HepG2 (cell line): ENCODE measurements around the gene FAM118A. TPM values are rescaled to one million over a fixed set of nuclear protein-coding genes. Genes with fewer than 3 reads are reported as not detected.

Experiments used
- ATF7 ChIP-seq, 2 experiments: fragments of 450-650 bp in 1 of 2; sonication (generic) in 1 of 2; formaldehyde crosslinking in 1 of 2; IDR thresholded peaks; 2 replicates each; pipeline versions ENCODE4 v1.4.0 to v1.6.1; 2016 to 2020; ENCODE audit warnings: antibody characterized with exemption in 1 of 2, mild to moderate bottlenecking in 1 of 2, missing genetic modification reagents in 1 of 2
- ATF7-NPFF ChIP-seq: sonication (generic); formaldehyde crosslinking; IDR thresholded peaks from 2 replicates; pipeline ENCODE4 v1.8.1; 2023; ENCODE audit warnings: mild to moderate bottlenecking, low read depth, missing genetic modification reagents, moderate library complexity
- ELF3 ChIP-seq: IDR thresholded peaks from 2 replicates; pipeline ENCODE4 v1.6.1; 2016; ENCODE audit warnings: missing genetic modification reagents, missing compliant biosample characterization
- MAFF ChIP-seq: IDR thresholded peaks from 2 replicates; pipeline ENCODE4 v1.6.1; 2011; ENCODE audit warnings: low read depth, low read length, improper control_type of control experiment
- MBD4 ChIP-seq: IDR thresholded peaks from 2 replicates; pipeline ENCODE4 v1.6.1; 2012; ENCODE audit warnings: low read length, inconsistent platforms, borderline replicate concordance
- NAIF1 ChIP-seq: sonication (generic); formaldehyde crosslinking; IDR thresholded peaks from 2 replicates; pipeline ENCODE4 v1.5.0; 2020; ENCODE audit warnings: mild to moderate bottlenecking, missing genetic modification reagents, borderline replicate concordance
- NBN ChIP-seq: fragments of 450-650 bp; conservative IDR thresholded peaks from 2 replicates; pipeline ENCODE4 v1.6.1; 2017
- NCOA2 ChIP-seq: sonication (generic); formaldehyde crosslinking; IDR thresholded peaks from 2 replicates; pipeline ENCODE4 v1.8.0; 2022; ENCODE audit warnings: inconsistent platforms
- NCOA5 ChIP-seq: sonication (generic); formaldehyde crosslinking; IDR thresholded peaks from 2 replicates; pipeline ENCODE4 v1.4.0; 2020; ENCODE audit warnings: missing genetic modification reagents
- POLR2G ChIP-seq: fragments of 200-400 bp; formaldehyde crosslinking; IDR thresholded peaks from 2 replicates; pipeline ENCODE4 v1.6.1; 2018; ENCODE audit warnings: mild to moderate bottlenecking, low read depth, low read length, moderate library complexity
- PRMT3 ChIP-seq: sonication (generic); formaldehyde crosslinking; IDR thresholded peaks from 2 replicates; pipeline ENCODE4 v1.8.1; 2022; ENCODE audit warnings: low read depth, mild to moderate bottlenecking, moderate library complexity, missing genetic modification reagents, borderline replicate concordance
- PTBP1 ChIP-seq: fragments of 200-400 bp; formaldehyde crosslinking; IDR thresholded peaks from 2 replicates; pipeline ENCODE4 v1.6.1; 2018; ENCODE audit warnings: low read length, low read depth; ENCODE audit not compliant: poor library complexity, severe bottlenecking
- RAD21 ChIP-seq: fragments of 450-650 bp; formaldehyde crosslinking; IDR thresholded peaks from 2 replicates; pipeline ENCODE4 v1.5.0; 2020; ENCODE audit warnings: mild to moderate bottlenecking
- SOX5 ChIP-seq: IDR thresholded peaks from 2 replicates; pipeline ENCODE4 v1.6.1; 2016; ENCODE audit warnings: borderline replicate concordance
- SP2 ChIP-seq: sonication (generic); formaldehyde crosslinking; IDR thresholded peaks from 2 replicates; pipeline ENCODE4 v1.5.1; 2020; ENCODE audit warnings: mild to moderate bottlenecking, missing genetic modification reagents
- SYNCRIP ChIP-seq: fragments of 200-400 bp; formaldehyde crosslinking; IDR thresholded peaks from 2 replicates; pipeline ENCODE4 v1.6.1; 2018; ENCODE audit warnings: mild to moderate bottlenecking, low read depth, low read length; ENCODE audit not compliant: insufficient read depth
- ZMAT3 ChIP-seq: sonication (generic); formaldehyde crosslinking; conservative IDR thresholded peaks from 2 replicates; pipeline ENCODE4 v1.7.0; 2021; ENCODE audit warnings: missing genetic modification reagents
- ZNF251 ChIP-seq: sonication (generic); formaldehyde crosslinking; IDR thresholded peaks from 2 replicates; pipeline ENCODE4 v1.9.0; 2021; ENCODE audit warnings: mild to moderate bottlenecking, missing genetic modification reagents
- ZNF3 ChIP-seq: IDR thresholded peaks from 2 replicates; pipeline ENCODE4 v1.7.0; 2017; ENCODE audit warnings: inconsistent platforms
- ZZZ3 ChIP-seq: sonication (generic); formaldehyde crosslinking; IDR thresholded peaks from 2 replicates; pipeline ENCODE4 v1.4.0; 2020; ENCODE audit warnings: missing genetic modification reagents, mild to moderate bottlenecking, borderline replicate concordance
- polyA plus RNA-seq, 8 experiments: library from polyadenylated mRNA; depleted of rRNA in 3 of 8; stranded (reverse) in 7 of 8; unstranded in 1 of 8; fragments of >200 nt; fragmentation: Illumina TruSeq in 4 of 8; extraction: Trizol in 4 of 8; gene quantifications; 2 replicates each; pipeline versions ENCODE4 v1.2.1 to v1.2.3, GENCODE V29; 2011 to 2016; ENCODE audit warnings: low read depth in 4 of 8, missing spikeins in 1 of 8, mixed read lengths in 1 of 8; ENCODE audit not compliant: insufficient read depth in 1 of 8
- total RNA-seq, 5 experiments: library from RNA; depleted of rRNA; stranded (reverse); fragments of >200 nt; fragmentation: Illumina TruSeq; extraction: Trizol; gene quantifications; 2 replicates each; pipeline ENCODE4 v1.2.3, GENCODE V29; 2016; ENCODE audit warnings: low read depth in 1 of 5
- TF ChIP-seq, protein P1 (sequence below): sonication (generic); formaldehyde crosslinking; IDR thresholded peaks from 2 replicates; pipeline ENCODE4 v1.8.0; 2022; ENCODE audit warnings: missing genetic modification reagents, mild to moderate bottlenecking, inconsistent platforms, borderline replicate concordance
- TF ChIP-seq, protein P2 (sequence below): sonication (generic); formaldehyde crosslinking; IDR thresholded peaks from 2 replicates; pipeline ENCODE4 v1.4.0; 2020; ENCODE audit warnings: missing genetic modification reagents; ENCODE audit errors: not compliant biosample characterization
- TF ChIP-seq, protein P3 (sequence below): IDR thresholded peaks from 2 replicates; pipeline ENCODE4 v1.6.1; 2016; ENCODE audit warnings: control low read depth
- TF ChIP-seq, protein P4 (sequence below): fragments of 450-650 bp; IDR thresholded peaks from 2 replicates; pipeline ENCODE4 v1.6.1; 2017
- TF ChIP-seq, protein P5 (sequence below): sonication (generic); formaldehyde crosslinking; IDR thresholded peaks from 2 replicates; pipeline ENCODE4 v1.4.0; 2020; ENCODE audit warnings: missing genetic modification reagents
- TF ChIP-seq, protein P6 (sequence below): sonication (generic); formaldehyde crosslinking; IDR thresholded peaks from 2 replicates; pipeline ENCODE4 v1.8.0; 2022; ENCODE audit warnings: missing genetic modification reagents, low read depth, mild to moderate bottlenecking, borderline replicate concordance

The FAM118A gene
- total and polyA plus RNA-seq, 2 of the 13 experiments (the other 11 are each of a cell fraction or from before 2014, with no cell fraction given), result 36.7 to 48.2 TPM

DNA sequence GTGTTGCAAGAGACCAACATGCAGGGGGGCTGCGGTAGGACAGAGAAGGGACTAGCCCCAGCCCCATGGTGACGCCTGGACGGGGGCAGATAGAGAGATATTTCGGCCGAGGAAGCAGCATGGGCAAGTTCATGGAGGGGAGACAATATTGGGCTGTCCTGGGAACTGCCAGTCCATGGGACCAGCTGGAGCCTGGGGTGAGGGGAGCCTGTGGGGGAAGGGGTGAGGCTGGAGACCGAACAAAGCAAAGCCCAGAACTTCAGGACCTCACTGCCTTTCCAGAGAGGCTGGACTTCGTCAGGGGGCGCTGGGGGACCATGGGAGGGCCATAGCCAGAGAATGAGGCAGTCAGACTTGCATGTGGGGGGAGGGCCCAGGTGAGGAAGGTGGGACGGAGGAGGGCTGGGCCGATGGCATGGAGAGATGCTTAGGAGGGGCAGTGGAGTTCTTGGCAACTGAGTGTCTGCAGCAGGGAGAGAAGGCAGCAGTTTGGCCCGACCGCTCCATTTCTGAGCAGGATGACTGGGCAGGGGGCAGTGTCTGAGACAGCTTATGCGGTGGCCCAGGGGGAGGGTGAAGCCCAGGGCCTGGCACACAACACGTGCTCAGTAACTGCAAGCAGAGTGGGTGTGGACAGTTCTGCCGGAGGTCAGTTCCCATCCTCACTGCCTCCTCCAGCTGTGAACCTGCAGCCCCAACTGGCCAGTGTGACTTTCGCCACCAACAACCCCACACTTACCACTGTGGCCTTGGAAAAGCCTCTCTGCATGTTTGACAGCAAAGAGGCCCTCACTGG lies 24.3 kb upstream of the FAM118A start (continued):
- TF ChIP-seq, protein P1, sequence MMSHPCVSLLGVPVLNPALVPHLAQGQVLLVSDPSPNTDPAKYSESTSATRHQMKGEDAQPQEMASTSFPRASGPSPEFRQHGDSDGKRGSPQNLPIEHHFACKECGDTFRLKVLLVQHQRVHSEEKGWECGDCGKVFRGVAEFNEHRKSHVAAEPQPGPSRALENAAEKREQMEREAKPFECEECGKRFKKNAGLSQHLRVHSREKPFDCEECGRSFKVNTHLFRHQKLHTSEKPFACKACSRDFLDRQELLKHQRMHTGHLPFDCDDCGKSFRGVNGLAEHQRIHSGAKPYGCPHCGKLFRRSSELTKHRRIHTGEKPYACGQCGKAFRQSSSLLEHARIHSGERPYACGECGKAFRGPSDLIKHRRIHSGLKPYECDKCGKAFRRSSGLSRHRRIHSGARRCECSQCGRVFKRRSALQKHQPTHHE (CRISPR knock-in tag), result no peak
- TF ChIP-seq NBN (no peak), MBD4 (no peak), ZZZ3 (CRISPR knock-in tag) (no peak), MAFF (no peak), NCOA5 (CRISPR knock-in tag) (no peak), ATF7-NPFF (CRISPR knock-in tag) (no peak), SOX5 (no peak), RAD21 (CRISPR knock-in tag) (peak; percentile 57; the same call in 1 of the 2 replicates), NCOA2 (CRISPR knock-in tag) (0 out of 2 replicates have a peak, but pooled peaks have one; percentile 38), ATF7 (IDR thresholded peaks at IDR 0.05) (no peak), ATF7 (CRISPR knock-in tag; IDR thresholded peaks at IDR 0.05) (no peak), ELF3 (CRISPR knock-in tag) (no peak), ZNF3 (CRISPR knock-in tag) (no peak), PTBP1 (no peak), ZNF251 (CRISPR knock-in tag) (no peak), POLR2G (no peak), SP2 (CRISPR knock-in tag) (no peak), SYNCRIP (no peak), NAIF1 (CRISPR knock-in tag) (no peak), PRMT3 (CRISPR knock-in tag) (no peak), ZMAT3 (no peak)
- TF ChIP-seq, protein P2, sequence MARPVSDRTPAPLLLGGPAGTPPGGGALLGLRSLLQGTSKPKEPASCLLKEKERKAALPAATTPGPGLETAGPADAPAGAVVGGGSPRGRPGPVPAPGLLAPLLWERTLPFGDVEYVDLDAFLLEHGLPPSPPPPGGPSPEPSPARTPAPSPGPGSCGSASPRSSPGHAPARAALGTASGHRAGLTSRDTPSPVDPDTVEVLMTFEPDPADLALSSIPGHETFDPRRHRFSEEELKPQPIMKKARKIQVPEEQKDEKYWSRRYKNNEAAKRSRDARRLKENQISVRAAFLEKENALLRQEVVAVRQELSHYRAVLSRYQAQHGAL, result no peak
- TF ChIP-seq, protein P3, sequence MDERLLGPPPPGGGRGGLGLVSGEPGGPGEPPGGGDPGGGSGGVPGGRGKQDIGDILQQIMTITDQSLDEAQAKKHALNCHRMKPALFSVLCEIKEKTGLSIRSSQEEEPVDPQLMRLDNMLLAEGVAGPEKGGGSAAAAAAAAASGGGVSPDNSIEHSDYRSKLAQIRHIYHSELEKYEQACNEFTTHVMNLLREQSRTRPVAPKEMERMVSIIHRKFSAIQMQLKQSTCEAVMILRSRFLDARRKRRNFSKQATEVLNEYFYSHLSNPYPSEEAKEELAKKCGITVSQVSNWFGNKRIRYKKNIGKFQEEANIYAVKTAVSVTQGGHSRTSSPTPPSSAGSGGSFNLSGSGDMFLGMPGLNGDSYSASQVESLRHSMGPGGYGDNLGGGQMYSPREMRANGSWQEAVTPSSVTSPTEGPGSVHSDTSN (CRISPR knock-in tag), result no peak
- TF ChIP-seq, protein P4, sequence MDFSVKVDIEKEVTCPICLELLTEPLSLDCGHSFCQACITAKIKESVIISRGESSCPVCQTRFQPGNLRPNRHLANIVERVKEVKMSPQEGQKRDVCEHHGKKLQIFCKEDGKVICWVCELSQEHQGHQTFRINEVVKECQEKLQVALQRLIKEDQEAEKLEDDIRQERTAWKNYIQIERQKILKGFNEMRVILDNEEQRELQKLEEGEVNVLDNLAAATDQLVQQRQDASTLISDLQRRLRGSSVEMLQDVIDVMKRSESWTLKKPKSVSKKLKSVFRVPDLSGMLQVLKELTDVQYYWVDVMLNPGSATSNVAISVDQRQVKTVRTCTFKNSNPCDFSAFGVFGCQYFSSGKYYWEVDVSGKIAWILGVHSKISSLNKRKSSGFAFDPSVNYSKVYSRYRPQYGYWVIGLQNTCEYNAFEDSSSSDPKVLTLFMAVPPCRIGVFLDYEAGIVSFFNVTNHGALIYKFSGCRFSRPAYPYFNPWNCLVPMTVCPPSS, result no peak
- TF ChIP-seq, protein P5, sequence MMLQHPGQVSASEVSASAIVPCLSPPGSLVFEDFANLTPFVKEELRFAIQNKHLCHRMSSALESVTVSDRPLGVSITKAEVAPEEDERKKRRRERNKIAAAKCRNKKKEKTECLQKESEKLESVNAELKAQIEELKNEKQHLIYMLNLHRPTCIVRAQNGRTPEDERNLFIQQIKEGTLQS, result no peak
- TF ChIP-seq, protein P6, sequence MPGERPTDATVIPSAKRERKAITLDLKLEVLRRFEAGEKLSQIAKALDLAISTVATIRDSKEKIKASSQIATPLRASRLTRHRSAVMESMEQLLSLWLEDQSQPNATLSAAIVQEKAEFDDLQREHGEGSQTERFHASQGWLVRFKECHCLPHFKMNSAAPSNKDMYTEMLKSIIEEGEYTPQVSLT (CRISPR knock-in tag), result no peak
